NOMO-1 treated with dmso at 0.1 percent for 144 hours (cell line): ENCODE data around the gene PPP1R13B.

ENCODE experiments used
- DNase-seq: peaks from one replicate; lab custom pipeline; 2025; ENCODE audit not compliant: unreplicated experiment; lab: John Stamatoyannopoulos, UW

The PPP1R13B gene

GRCh38 chr14:103880348-103881267 lies 33.2 kb upstream of the PPP1R13B start:
- DNase-seq = no peak

GRCh38 chr14:103879570-103880347 lies 32.4 kb upstream of the PPP1R13B start:
- no peak for DNase-seq

- DNase-seq = no peak
These were observed 31.8 kb upstream of the PPP1R13B start for GRCh38 chr14:103879118-103879569.

- DNase-seq = no peak
These were observed 30.8 kb upstream of the PPP1R13B start for GRCh38 chr14:103878180-103878579.

DNA sequence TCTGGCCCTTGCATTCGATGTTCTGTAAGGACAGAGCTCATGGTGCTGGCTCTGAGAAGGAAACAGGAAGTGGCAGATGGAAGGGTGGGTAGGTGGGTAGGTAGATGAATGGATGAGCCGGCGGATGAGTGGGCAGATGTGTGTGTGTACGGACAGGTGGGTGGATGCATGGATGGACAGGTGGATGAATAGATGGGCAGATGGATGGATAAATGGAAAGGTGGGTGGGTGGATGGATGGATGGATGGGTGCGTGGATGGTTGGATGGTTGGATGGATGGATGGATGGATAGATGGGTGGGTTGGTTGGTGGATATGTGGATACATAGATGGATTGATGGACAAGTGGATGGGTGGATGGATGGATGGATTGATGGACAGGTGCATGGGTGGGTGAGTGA lies 27.6 kb upstream of the PPP1R13B start:
- DNase-seq = no peak

DNA sequence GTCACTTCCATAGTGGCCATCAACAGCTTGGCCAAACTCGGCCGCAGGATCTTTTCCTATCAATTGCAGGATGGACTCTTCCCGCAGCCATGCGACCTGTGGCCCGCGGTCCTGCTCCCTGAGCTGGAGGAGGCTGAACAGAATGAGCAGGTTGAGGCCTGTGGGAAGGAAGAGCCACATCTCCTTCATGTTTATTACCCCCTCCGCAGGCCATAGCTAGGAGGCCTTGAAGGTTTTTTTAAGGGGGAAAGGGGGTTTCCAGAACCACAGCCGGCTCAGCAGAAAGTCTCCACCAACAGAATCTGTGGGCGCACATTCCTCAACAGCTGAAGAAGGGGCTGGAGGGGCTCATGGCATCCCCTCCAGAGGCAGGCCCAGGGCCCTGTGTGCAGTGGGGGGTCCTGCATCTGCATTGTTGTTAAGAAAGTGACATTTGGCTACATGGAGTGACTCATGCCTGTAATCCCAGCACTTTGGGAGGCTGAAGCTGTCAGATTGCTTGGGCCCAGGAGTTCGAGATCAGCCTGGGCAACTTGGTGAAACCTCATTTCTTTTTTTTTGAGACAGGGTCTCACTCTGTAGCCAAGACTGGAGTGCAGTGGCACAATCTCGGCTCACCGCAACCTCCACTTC lies 25.2 kb upstream of the PPP1R13B start:
- DNase-seq = no peak

DNA sequence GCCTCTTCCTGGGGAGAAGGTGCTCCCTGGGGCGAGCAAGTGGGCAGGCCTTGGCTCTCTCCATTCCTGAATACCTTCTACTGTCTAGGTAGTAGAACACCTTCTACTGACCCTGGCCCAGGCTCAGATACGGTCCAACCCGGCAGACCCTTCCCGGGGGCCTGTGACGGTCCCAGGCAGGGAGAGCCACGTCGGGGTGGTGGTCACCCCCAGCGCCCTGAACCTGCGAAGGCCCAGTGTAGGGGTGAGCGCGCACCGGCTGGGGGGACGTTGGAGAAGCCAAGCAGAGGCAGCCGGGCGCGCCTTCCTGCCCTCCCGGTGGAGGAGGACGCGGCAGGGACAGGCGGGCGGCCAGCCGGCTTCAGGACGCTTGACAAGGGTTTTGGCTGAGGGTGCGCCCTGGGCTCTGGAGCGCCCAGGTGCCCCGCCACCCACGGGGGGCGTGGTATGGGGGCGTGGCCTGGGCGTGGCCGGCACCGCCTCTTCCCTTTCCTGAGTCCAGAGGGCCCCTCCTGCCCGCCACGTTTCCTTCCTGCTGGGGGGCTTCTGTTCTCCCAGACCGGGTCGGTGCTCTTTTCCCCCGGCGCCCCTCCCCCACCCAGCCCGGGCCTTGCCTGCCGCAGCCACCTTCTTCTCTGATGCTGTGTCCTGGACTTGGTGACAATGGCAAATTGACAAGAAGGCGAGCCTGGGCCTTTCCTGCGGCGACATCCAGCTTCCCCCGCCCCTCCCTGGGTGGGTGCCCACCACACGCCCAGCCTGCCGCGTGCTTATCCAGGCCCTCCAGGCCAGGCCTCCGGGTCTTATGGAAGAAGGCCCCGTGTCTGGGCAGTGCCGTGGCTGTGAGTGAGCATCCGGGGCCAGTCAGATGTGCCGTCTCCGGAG lies 24.5 kb upstream of the PPP1R13B start:
- peak; percentile 20 for DNase-seq

GRCh38 chr14:103870891-103871595 lies 23.7 kb upstream of the PPP1R13B start:
- DNase-seq = no peak

GRCh38 chr14:103870144-103870876 lies 22.9 kb upstream of the PPP1R13B start:
- no peak for DNase-seq

- no peak for DNase-seq
These were observed 22.2 kb upstream of the PPP1R13B start for GRCh38 chr14:103869406-103870143.

GRCh38 chr14:103868242-103868897 lies 21.0 kb upstream of the PPP1R13B start:
- DNase-seq = no peak

GRCh38 chr14:103867523-103867953 lies 20.2 kb upstream of the PPP1R13B start:
- DNase-seq = no peak

DNA sequence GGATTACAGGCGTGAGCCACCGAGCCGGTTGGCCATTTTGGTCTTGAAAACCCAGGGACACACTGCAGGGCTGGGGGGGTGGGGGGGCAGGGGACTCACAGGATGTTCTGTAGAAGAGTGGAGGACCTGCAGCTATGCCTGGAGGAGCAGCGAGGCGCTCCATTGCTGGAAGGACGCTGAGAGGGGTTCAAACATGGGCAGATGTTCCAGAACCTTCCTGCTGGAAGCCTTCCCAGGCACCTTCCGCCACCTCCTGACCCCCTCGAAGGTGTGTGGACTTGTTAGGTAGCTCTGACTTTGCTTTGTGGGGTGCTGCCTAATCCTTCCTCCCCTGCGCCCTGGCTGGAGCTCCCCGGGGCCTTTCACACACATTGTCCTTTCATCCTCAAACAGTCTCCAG lies 19.6 kb upstream of the PPP1R13B start:
- no peak for DNase-seq

DNA sequence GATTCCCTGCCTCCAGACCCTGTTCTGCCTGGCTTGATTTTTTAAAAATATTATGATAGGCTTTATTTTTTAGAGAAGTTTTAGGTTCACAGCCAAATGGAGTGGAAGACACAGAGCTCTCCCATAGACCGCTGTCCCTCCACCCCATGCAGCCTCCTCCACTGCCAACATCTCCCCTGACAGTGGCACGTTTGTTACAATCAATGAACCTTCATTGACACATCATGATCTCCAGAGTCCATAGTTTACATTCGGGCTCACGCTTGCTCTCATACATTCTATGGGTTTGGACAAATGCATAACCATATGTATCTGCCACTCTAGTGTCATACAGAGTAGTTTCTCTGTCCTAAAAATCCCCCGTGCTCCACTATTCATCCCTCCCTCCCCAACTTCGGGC lies 15.9 kb upstream of the PPP1R13B start:
- no peak for DNase-seq

DNA sequence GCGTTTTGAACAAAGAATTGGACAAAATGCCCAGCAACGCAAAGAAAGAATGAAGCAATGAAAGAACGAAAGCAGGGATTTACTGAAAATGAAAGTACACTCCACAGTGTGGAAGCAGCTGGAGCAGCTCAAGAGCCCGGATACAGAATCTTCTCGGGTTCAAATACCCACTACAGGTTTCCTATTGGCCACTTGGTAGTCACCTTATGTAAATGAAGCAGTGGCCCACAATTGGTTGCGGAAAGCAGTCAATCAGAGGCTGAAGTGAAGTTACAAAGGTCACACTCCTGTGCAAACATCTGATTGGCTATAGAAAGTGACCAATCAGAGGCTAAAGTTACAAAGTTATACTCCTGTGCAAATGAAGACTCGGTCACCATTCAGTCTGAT lies 15.0 kb upstream of the PPP1R13B start:
- DNase-seq = no peak

GRCh38 chr14:103861413-103862392 lies 14.3 kb upstream of the PPP1R13B start:
- no peak for DNase-seq
